PC-9 (cell line): ENCODE measurements around the gene TBC1D16.

Experiments used
- CTCF ChIP-seq: fragments of 200-600 bp; sonication (generic); conservative IDR thresholded peaks from 2 replicates; pipeline ENCODE4 v1.6.1; 2017; ENCODE audit warnings: mixed run types, antibody characterized with exemption, mild to moderate bottlenecking, moderate library complexity
- EZH2 ChIP-seq: fragments of 200-600 bp; sonication (generic); IDR thresholded peaks from 2 replicates; pipeline ENCODE4 v1.8.0; 2017; ENCODE audit warnings: antibody characterized with exemption, low read depth

GRCh38 chr17:80023481-80024205, 12.0 kb downstream of the TBC1D16 start:
- TF ChIP-seq CTCF, result no peak
- no peak for TF ChIP-seq EZH2
